ENCODE data around the gene IGSF9.

Gene IGSF9

DNA sequence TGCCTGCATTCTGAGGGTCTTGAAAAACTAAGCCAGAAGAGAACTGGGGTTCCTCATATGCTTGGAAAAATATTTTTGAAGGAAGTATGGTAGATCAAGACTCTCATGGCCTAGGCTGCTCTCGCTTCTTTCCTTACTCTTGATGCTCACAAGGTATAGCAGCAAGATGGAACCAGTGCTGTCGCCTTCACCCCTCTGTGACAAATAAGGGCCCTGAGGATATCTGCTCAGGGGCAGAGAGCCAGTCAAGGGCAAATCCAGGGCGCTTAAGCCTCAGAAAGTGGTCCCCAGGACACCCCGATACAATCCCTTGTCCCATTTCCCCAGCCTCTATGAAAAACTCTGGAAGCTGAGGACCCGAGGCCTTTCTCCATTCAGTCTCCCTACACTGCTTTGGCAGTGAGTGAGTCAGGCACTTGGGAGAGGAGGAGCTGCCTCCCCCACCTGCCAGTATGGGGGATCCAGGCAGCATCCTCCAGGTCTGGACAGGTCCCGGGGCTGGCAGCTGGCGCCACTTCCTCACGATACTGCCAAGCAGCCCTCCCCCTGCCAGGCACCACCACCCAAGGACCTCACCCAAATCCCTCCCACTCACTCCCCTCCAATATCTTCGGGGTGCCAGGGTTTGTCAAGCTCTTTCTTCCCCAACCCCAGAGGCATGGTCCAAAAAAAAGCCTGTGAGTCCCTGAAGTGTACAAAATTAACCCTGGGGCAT is 1.3 kb downstream of the IGSF9 start:
- DNase-seq, result peak; percentile 29

- no peak for DNase-seq
Measured at GRCh38 chr1:159943278-159943640, 2.2 kb downstream of the IGSF9 start.

DNA sequence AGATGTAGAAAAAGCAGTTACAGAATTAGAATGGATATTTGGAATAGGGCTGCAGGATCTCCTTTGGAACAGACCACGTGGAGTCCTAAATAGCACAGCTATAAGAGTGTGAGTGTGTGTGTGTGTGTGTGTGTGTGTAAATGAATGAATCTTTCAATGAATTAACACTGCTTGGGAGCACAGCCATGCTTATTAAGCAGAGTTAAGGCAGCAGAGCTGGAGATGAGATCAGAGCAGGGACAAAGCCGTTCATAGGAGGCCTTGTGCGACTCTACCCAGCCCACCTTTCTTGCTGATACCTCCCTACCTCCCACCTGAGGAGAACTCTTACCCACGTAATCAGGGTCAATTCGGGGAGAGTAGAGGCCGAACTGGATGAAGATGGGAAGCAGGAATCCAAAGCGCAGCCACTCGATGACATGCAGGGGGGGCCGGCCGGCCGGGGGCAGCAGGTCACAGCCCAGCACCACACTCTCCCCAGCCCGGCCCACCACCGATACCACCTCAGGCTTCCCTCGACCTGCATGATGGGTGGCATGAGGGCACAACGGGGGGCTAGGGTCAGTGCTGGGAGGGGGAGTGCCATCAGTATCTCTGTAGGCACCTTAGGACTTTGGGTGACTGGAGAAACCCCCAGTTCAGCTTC is 2.7 kb downstream of the IGSF9 start:
- DNase-seq, result no peak

GRCh38 chr1:159941591-159942560 is 3.5 kb downstream of the IGSF9 start:
- DNase-seq, result peak; percentile 94

GRCh38 chr1:159941141-159941540 is 4.3 kb downstream of the IGSF9 start:
- DNase-seq, result peak; percentile 40

DNA sequence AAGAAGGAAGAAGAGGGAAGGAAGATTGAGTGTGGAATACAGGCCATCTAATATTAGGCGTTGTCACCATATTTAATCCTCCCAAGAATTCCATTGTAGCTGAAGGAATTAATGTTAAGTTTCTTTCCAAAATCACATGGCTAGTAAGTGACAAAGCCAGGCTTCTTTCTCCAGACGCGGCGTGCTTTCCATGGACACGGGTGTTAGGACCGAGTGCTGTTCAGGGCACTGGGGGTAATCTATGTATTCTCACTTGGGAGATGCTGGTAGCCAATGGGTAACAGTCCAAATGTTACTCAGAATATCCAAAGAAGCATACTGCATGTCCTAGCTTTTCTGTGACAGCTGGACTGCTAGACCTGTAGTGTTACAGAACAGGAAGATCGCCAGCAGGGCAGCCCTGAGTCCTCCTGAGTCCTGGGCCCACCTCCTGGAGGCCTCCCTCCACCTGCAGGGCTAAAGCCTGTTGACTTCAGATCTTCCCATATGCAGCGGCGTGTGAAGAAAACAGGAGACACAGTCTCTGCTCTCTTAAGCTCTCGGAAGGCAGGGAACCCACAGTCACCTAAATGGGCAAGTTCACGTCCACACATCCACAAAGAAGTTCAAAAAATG is 5.3 kb downstream of the IGSF9 start:
- DNase-seq, result no peak

GRCh38 chr1:159939678-159940002 is 5.8 kb downstream of the IGSF9 start:
- DNase-seq, result no peak

DNA sequence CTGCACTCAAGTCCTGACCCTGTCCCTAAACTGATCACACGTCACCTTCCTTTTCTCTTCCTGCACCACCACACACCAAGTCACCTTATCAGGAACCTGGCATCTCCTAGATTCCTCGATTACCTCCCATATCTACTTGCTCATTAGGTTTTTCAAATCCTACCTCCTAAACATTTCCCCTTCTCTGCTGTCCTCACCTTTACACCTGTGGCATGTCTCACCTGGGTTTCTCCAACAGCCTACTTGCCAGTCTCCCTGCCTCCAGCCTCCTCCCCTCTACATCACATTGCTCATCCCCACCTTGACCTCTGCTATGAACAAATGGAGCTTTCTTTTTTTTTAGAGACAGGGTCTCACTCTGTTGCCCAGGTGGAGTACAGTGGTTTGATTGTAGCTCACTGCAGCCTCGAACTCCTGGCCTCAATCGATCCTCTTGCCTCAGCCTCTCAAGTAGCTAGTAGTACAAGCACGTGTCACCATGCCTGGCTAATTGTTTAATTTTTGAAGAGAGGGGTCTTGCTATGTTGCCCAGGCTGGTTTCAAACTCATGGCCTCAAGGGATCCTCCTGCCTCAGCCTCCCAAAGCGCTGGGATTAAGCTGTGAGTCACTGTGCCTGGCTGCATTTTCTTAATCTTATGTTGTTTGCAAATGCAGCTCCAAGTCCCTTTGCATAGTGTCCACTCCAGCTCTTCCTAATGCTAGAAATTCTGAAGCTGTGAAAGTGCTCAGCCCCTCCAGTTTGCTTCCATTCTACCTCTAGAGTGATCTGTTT is 6.3 kb downstream of the IGSF9 start:
- DNase-seq, result no peak

- DNase-seq, result no peak
Measured at GRCh38 chr1:159938211-159938852, 7.1 kb downstream of the IGSF9 start.

- DNase-seq, result peak; percentile 15
Measured at GRCh38 chr1:159937054-159937750, 8.2 kb downstream of the IGSF9 start.

GRCh38 chr1:159936273-159936904 is 9.0 kb downstream of the IGSF9 start:
- peak; percentile 48 for DNase-seq

GRCh38 chr1:159935719-159936272 is 9.6 kb downstream of the IGSF9 start:
- no peak for DNase-seq

GRCh38 chr1:159935305-159935704 is 10.1 kb downstream of the IGSF9 start:
- no peak for DNase-seq

DNA sequence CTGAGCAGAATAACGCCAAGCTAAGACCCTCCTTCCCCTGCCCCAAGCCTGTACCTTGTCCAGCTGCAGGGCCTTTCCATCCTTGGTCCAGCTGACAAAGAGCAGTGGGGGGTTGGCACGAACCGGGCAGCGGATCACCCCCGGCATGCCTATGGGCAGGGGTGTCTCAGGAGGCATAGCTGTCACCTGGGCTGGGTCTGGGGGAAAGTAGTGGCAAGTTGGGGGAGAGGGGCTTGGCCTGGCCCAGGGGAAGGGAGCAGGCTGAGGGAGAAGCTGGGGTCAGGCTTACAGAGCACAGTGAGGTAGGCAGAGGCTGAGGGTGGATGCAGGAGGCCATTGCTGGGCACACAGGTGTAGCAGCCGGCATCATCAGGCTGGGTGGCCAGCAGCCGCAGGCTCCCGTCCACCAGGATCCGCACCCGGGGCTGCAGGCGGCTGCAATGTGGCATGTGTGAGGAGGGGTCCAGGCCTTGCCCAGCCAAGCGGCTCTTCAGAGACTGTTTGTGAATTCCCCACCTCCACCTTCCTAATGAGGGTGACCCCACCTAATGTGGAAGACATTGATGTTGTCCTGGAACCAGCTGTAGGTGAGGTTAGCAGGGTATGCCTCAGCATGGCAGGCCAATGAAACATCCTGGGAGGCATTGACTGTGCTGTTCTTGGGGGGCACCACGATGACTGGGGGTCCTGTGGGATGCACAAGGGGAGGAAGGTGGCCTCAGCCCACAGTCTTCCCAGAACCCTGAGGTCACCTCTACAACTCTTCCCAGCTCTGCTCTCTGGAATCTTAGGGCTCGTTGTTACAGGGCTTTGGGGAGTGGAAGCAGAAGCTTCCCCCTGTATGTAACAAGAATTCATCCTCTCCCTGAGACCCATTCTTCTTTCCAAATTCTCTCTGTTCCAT is 11.0 kb downstream of the IGSF9 start:
- DNase-seq, result no peak

- DNase-seq, result no peak
Measured at GRCh38 chr1:159933347-159933746, 12.1 kb downstream of the IGSF9 start.

DNA sequence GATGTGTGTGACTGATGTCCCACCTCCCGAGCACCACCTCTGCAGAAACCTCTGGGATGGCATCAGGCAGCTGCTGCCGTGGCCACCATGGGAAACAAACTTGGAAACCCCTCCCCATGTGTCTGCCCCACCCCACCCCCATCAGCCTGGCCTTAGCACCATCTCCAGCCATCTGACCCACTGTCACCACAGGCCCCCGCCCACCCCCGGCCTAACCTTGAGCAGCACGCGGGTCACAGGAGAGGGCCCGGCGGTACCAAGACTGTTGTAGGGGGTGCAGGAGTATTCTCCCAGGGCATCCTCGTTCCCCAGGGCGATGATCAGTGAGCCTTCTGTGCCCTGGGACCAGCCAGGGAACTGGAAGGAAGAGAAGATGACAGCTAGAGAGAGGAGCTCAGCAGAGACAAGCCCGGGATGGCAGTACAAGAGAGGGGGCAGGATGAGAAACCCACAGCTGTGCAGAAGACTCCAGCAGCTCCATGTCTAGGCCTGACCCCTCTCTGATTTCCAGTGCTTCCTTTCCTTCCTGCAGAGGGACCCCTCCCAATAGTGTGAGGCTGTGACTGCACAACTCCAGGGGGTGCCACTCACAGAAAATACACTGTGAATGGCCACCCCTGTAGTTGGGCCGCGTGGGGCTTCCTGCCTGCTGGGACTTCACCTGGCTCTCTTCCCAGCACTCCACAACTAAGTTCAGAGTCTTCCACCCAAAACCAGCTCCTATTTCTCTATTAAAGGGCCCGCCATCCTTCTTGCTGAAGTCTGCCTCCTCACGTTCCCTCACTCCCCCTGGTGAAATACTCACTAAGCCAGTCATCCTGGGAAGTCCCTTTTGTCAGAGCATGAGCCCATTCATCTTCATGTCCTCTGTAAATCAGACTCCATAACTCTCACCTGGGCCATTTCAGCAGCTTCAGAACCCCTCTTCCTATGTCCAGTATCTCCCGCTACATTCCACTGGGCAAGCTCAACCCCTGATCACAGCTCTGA is 12.8 kb downstream of the IGSF9 start:
- DNase-seq, result peak; percentile 30

DNA sequence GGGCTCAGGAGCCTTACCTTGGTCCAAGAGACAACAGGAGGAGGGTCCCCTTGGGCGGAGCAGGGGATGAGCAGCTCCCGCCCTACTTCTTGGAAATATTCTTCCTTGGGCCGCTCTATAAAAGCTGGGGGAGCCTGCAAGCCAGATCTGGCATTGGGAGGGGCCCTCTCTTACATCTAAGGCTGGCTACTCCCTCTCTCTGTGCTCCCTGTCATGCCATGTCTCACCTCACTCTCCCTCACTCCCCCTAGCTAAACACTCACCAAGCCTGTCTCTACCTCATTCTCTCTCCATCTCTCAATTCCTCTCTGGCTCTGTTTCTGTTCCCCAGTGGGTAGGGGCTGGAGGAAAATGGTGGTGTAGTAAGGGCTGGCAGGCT is 13.6 kb downstream of the IGSF9 start:
- DNase-seq, result no peak
